HG02885 (cell line): ENCODE results near the gene SMYD2.

Experiments
- ATAC-seq: cut with Tn5 transposase; IDR thresholded peaks from one replicate; pipeline ENCODE4 v1.9.1; 2021; ENCODE audit warnings: mild to moderate bottlenecking; ENCODE audit not compliant: unreplicated experiment, poor library complexity

Gene SMYD2

GRCh38 chr1:214300149-214300780 is 19.3 kb downstream of the SMYD2 start:
- no peak for ATAC-seq

- ATAC-seq: no peak
Measured at GRCh38 chr1:214301526-214301925, 20.6 kb downstream of the SMYD2 start.

- ATAC-seq: no peak
Measured at GRCh38 chr1:214303141-214303930, 22.4 kb downstream of the SMYD2 start.

- no peak for ATAC-seq
Measured at GRCh38 chr1:214305164-214305751, 24.3 kb downstream of the SMYD2 start.

- ATAC-seq: no peak
Measured at GRCh38 chr1:214306269-214306668, 25.3 kb downstream of the SMYD2 start.

GRCh38 chr1:214310010-214310409 is 29.1 kb downstream of the SMYD2 start:
- peak; percentile 74 for ATAC-seq

- no peak for ATAC-seq
Measured at GRCh38 chr1:214310777-214311690, 30.1 kb downstream of the SMYD2 start.

GRCh38 chr1:214312530-214313051 is 31.6 kb downstream of the SMYD2 start:
- ATAC-seq: no peak

GRCh38 chr1:214314178-214314843 is 33.4 kb downstream of the SMYD2 start:
- ATAC-seq: no peak

GRCh38 chr1:214316593-214316992 is 35.6 kb downstream of the SMYD2 start:
- no peak for ATAC-seq

GRCh38 chr1:214317300-214317699 is 36.3 kb downstream of the SMYD2 start:
- no peak for ATAC-seq

GRCh38 chr1:214317734-214318133 is 36.8 kb downstream of the SMYD2 start:
- ATAC-seq: peak; percentile 46

- peak; percentile 61 for ATAC-seq
Measured at GRCh38 chr1:214318356-214318755, 37.4 kb downstream of the SMYD2 start.

GRCh38 chr1:214318956-214319736 is 38.2 kb downstream of the SMYD2 start:
- ATAC-seq: no peak

- ATAC-seq: no peak
Measured at GRCh38 chr1:214319938-214320337, 39.0 kb downstream of the SMYD2 start.

GRCh38 chr1:214321705-214322453 is 40.9 kb downstream of the SMYD2 start:
- ATAC-seq: peak; percentile 65

- no peak for ATAC-seq
Measured at GRCh38 chr1:214324896-214325800, 44.2 kb downstream of the SMYD2 start.
